PC-9 (cell line): ENCODE data around the gene ZNF784.

Experiments used
- EZH2 ChIP-seq: fragments of 200-600 bp; sonication (generic); IDR thresholded peaks from 2 replicates; pipeline ENCODE4 v1.8.0; 2017; ENCODE audit warnings: antibody characterized with exemption, low read depth
- TF ChIP-seq, protein P1 (sequence below): fragments of 200-600 bp; sonication (generic); conservative IDR thresholded peaks from 2 replicates; pipeline ENCODE4 v1.6.1; 2017; ENCODE audit warnings: mixed run types, antibody characterized with exemption, mild to moderate bottlenecking, moderate library complexity

DNA sequence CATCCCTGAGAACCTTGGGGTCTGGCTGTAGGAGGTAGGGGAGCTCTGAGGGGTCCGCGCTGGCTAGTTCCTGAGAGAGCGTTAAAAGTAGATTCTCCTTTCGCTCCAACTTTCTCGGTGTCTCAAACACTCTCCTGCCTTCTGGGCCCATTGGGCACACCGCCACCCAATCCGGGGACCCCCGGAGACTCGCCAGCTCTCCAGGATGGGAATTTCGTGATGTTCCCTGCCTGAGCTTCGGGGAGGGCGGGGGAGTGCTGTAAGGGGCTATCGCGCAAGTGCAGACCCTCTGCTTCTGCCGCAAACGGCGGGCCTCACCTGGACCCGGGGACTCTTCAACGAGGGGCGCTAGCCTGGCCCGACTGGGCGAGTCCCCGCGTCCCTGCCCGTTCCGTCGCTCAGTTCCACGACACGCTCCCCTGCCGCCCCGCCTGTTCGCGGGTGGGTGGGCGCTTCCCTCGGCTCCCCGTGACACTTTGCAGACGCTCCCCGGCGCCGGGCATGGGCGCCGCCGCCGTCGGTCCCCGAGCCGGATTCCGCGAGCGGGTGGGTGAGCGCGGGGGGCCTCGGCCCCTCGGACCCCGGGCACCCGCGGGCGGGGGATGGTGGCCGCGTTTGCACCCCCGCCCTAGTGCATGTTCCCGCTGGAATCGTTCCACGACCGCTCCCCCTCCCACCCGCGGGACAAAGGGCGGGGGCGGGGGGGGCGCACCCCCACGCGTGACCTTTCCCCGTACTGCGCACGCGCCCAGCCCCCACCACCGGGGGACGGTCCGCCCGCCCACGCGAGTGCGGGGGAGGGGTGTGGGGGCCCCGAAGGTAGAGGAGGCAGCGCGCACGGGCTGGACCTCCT lies 23.6 kb upstream of the ZNF784 start, which contains the start of gene CCDC106:
- TF ChIP-seq, protein P1, sequence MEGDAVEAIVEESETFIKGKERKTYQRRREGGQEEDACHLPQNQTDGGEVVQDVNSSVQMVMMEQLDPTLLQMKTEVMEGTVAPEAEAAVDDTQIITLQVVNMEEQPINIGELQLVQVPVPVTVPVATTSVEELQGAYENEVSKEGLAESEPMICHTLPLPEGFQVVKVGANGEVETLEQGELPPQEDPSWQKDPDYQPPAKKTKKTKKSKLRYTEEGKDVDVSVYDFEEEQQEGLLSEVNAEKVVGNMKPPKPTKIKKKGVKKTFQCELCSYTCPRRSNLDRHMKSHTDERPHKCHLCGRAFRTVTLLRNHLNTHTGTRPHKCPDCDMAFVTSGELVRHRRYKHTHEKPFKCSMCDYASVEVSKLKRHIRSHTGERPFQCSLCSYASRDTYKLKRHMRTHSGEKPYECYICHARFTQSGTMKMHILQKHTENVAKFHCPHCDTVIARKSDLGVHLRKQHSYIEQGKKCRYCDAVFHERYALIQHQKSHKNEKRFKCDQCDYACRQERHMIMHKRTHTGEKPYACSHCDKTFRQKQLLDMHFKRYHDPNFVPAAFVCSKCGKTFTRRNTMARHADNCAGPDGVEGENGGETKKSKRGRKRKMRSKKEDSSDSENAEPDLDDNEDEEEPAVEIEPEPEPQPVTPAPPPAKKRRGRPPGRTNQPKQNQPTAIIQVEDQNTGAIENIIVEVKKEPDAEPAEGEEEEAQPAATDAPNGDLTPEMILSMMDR = no peak
- no peak for TF ChIP-seq EZH2
